ENCODE results near the gene CYB5D1.
A peak's percentile ranks its signal among the peaks of the same experiment; 100 is the strongest.
"Not testable (repeated sequence)": the region's sequence is repeated elsewhere in the genome, so short reads cannot be mapped to it uniquely, and the experiment has no call there.

Gene CYB5D1, protein sequence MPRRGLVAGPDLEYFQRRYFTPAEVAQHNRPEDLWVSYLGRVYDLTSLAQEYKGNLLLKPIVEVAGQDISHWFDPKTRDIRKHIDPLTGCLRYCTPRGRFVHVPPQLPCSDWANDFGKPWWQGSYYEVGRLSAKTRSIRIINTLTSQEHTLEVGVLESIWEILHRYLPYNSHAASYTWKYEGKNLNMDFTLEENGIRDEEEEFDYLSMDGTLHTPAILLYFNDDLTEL

DNA sequence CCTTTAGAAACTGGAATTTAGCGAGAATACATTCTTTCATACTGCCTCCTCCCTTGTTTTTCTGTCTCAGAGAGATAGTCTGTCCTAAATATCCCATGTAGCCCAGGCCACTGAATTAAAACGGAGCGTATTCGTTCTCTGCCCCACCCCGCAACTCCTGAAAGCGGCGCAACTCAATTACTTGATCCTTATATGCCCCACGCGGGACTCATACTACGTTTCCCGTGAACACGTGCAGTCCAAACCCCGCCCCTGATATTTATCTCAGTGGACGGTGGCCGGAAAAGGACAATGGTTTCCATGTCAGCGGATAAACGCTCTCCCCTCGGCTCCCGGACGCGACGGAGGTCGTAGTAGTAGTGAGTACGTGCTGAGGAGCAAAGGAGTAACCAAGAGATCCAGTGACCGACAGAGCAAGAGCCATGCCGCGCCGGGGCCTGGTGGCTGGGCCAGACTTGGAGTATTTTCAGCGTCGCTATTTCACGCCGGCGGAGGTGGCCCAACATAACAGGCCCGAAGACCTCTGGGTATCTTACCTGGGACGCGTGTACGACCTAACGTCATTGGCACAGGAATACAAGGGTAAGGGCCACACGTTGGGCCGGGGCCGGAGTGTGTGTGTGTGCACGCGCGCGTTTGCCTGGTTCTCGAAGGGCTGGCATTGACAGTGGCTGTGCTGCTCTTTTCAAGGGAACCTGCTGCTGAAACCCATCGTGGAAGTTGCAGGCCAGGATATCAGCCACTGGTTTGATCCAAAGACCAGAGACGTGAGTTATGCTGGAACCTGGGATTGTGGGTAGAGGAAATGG is at the start of gene CYB5D1:
CYB5D1 (plus strand) TSS at position 291 of the 809 bp plus-strand sequence; CDS start at position 423, 132 bp downstream.
- peak; percentile 77 for DNase-seq (ENCODE audit: low read depth)

DNA sequence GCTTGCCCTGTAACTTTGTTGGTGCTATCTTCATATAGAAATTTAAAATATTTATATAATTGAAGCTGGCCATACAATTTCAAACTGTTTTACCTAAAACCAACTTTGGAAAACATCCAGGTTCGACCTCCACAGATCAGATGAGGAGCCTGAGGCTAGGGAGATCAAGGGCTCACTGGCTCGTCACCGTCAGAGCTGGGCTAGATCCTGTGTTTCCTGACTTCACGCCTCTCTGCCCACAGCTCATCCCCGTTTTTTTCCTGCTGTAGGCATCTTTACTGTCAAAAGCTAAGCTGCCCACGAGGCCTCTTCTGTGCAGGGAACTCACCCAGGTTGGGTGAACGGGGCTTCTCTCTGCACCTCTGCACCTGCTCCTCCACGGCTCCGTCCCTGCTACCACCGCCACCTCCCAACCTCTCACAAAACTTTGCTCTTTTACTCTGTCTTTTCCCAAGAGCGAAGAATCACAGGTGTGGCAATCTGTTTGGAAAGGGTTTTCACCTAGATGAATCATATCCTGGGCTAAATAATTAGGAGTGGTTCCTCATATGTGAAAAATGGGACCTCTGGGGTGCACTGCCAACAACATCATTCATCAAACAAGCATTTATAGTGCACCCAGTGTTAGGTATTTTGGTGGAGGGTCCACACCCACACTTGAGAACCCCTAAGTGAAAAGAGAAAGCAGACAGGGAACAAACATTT is 48.6 kb upstream of the CYB5D1 start:
- DNase-seq (ENCODE audit: low read depth), result no peak

DNA sequence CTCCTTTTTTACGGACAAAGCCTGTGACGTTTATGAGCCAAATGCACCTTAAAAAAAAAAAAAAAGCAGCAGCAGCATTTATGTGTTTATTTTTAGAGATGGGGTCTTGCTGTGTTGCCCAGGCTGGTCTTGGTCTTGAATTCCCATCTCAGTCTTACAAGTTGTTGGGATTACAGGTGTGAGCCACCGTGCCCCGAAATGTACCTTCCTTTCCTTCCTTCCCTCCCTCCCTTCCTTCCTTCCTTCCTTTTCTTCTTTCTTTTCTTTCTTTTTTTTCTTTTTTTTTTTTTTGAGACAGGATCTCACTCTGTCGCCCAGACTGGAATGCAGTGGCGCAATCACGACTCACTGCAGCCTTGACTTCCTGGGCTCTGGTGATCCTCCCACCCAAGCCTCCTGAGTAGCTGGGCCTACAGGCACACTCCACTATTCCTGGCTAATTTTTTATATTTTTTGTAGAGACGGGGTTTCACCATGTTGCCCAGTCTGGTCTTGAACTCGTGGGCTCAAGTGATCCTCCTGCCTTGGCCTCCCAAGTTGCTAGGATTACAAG is 47.9 kb upstream of the CYB5D1 start:
- DNase-seq (ENCODE audit: low read depth), result not testable (repeated sequence)

DNA sequence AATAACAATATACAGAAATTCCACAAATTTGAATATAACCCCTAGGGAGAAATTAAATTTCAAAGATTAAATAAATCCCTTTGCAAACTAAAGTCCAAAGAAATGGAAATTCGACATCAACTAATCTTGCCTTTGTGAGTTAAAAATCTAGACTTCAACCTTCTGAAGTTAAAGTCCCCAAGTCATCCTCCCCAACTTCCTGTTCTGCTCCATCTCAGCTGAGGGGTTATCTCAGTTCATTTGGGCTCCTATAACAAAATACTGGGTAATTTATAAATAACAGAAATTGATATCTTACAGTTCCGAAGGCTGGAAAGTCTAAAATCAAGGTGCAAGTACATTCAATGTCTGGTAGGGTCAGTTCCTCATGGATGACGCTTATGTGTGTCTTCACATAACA is 46.6 kb upstream of the CYB5D1 start:
- DNase-seq (ENCODE audit: low read depth), result no peak

DNA sequence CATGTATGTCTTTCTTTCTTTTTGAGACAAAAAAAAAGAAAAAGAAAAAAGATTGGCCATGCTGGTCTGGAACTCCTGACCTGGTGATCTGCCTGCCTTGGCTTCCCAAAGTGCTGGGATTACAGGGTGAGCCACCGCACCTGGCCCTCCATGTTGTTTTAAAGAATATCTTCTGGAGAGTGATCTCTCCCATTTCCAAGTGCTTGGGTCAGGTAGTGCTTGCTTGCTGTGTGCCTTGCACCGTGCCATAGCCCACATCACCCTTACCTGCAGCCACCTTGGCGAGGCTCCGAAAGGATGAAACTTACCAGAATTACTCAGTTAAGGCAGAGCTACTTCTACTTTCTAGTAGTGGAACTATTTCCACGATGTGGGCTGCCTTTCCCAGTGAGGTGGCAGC is 42.8 kb upstream of the CYB5D1 start:
- DNase-seq (ENCODE audit: low read depth), result no peak

DNA sequence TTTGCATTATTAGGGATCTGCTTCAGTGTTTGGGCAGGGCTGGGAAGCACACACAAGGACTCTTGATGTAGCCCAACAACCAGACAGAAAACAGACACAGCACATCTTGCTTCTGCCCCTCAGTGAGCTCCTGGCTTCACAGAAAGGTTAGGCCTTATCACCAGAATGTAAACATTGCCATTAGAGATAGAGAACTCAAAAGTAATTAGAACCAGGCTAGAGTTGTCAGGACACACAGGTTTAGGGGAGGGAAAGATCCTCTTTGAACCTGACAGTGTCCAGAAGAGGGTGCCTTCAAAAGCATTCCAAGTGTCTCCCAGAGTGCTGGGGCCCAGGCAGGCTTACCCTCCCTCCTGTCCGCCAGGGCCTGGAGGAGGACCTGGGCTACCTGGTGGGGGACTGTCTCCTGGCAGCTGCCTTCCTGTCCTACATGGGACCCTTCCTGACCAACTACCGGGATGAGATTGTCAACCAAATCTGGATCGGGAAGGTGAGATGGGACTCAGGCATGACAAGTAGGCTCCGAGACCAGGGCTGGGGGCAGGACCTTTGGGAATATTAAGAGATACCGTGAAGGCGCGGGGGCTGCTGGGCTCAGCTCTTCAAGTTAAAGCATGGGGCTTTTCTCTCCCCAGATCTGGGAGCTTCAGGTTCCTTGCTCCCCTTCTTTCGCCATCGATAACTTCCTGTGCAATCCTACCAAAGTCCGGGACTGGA is 40.7 kb upstream of the CYB5D1 start:
- DNase-seq (ENCODE audit: low read depth), result no peak

DNA sequence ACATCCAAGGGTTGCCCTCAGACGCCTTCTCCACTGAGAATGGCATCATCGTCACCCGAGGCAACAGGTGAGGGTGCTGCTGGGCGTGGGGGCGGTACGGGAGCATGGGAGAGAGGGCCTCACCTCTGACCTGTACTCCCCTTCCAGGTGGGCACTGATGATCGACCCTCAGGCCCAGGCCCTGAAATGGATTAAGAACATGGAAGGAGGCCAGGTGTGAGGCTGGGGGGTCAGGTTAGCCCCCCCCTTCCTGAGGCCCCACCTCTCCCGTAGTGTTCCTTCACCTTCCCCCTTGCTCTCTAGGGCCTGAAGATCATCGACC is 40.2 kb upstream of the CYB5D1 start:
- DNase-seq (ENCODE audit: low read depth), result no peak

DNA sequence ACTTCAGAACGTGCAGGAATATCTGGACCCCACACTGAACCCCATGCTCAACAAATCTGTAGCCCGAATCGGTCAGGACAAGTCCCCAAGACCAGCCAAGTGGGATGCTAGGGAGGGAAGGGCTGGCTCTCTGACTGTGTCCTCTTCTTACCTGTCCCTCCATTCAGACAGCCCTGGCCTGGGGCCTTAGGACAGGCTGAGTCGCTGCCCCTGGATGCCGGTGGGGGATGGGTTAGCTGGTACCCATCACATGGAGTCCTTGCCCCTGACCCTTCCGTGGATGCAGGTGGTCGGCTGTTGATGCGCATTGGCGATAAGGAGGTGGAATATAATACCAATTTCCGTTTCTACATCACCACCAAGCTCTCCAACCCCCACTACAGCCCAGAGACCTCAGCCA is 39.8 kb upstream of the CYB5D1 start:
- no peak for DNase-seq (ENCODE audit: low read depth)

DNA sequence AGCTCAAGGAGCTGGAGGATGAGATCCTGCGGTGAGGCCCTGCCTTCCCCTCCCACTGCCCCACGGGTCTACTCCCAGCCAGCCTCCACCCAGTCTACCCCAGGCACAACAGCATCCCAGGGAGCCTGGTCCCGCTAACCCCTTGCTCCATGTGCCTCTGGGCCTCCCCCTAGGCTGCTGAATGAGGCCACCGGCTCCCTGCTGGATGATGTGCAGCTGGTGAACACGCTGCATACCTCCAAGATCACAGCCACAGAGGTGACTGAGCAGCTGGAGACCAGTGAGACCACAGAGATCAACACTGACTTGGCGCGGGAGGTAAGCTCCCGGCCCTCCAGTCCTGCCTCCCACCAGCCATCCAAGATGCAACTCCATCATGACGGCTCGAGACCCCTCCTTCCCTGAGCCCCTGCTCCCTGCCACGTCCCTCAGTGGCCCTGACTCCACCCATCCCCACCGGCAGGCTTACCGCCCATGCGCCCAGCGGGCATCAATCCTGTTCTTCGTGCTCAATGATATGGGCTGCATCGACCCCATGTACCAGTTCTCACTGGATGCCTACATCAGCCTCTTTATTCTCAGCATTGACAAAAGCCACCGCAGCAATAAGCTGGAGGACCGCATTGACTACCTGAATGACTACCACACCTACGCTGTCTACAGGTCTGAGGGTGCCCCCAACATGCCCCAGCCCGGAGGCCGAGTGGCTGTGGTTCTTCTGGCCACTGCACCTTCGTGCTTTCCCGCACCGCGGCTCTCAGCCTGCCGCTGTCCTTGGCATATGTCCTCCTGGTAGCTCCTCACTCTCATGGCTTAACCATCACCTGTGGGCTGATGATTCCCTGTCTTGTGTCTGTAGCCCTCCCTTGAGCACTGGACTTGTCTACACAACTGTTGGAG is 38.8 kb upstream of the CYB5D1 start:
- DNase-seq (ENCODE audit: low read depth), result no peak

DNA sequence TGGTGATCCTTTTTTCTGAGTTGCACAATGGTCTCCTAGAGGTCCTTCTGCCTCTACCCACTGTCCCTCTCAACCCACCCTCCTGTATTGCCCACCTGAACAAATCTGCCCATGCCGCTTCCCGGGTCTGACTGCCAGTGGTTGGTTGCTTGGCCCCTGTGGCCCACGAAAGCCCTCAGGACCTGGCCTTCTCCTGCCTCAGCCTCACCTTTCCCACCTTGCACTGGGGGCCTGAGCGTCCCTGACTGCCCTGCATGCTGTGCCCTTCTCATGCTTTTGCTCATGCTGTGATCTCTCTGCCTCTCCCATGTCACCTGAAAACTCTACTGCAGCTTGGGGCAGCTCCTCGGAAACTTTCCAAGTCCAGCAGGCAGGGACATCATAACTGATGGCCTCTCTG is 37.6 kb upstream of the CYB5D1 start:
- no peak for DNase-seq (ENCODE audit: low read depth)

DNA sequence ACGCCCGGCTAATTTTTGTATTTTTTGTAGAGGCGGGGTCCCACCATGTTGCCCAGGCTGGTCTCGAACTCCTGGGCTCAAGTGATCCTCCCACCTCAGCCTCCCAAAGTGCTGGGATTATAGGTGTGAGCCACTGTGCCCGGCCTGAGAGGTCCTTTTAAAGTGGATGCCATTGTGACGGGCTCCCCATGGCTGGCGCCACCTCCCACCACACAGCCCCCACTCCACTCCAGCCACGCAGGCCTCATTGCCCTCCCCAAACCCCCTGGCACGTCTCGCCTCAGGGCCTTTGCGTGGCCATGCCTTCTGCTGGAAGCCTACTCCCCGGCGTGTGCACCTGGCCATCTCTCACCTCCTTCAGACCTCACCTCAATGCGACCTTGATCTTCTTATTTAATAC is 35.7 kb upstream of the CYB5D1 start:
- DNase-seq (ENCODE audit: low read depth), result no peak

DNA sequence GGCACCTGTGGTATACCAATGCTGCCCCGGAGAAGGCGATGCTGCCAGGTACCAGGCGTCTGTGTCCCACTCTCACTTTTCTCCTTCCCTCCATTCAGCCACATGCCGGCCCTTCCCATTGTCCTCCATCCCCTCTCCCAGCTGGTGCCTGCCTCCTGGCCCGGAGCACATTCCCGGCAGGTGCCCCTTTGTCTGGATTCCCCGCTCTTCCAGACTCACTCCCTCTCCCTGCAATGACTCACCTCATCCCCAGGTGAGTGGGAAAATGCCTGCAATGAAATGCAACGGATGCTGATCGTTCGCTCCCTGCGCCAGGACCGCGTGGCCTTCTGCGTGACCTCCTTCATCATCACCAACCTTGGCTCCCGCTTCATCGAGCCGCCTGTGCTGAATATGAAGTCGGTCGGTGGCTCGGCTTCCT is 34.2 kb upstream of the CYB5D1 start:
- DNase-seq (ENCODE audit: low read depth), result no peak

DNA sequence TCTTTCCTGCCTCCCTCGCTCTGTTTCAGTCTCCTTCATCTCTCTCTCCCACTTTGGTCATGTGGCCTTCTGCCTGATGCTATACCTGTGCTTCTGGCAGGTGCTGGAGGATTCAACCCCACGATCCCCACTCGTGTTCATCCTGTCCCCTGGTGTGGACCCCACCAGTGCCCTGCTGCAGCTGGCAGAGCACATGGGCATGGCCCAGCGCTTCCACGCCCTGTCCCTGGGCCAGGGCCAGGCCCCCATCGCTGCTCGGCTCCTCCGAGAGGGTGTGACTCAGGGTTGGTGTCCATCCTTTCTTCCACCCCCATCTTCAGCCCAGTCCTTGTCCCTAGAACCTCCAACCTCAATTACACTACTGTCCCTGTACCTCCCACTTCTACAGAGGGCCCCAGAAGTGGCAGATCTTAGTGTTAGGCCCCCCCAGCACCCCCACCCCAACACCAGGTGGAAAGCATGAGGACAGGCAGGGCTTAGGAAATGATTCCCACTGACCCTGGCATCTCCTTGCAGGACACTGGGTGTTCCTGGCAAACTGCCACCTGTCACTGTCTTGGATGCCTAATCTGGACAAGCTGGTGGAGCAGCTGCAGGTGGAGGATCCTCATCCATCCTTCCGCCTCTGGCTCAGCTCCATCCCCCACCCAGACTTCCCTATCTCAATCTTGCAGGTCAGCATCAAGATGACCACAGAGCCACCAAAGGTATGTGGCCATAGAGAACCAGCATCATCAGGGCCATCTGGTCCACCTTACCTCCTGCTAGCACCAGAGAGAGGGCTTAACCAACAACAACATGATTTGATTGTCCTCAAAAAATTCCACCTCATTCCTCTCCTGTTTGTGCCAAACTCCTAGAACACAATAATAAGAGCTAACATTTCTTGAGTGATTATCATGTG is 33.5 kb upstream of the CYB5D1 start:
- DNase-seq (ENCODE audit: low read depth), result no peak

DNA sequence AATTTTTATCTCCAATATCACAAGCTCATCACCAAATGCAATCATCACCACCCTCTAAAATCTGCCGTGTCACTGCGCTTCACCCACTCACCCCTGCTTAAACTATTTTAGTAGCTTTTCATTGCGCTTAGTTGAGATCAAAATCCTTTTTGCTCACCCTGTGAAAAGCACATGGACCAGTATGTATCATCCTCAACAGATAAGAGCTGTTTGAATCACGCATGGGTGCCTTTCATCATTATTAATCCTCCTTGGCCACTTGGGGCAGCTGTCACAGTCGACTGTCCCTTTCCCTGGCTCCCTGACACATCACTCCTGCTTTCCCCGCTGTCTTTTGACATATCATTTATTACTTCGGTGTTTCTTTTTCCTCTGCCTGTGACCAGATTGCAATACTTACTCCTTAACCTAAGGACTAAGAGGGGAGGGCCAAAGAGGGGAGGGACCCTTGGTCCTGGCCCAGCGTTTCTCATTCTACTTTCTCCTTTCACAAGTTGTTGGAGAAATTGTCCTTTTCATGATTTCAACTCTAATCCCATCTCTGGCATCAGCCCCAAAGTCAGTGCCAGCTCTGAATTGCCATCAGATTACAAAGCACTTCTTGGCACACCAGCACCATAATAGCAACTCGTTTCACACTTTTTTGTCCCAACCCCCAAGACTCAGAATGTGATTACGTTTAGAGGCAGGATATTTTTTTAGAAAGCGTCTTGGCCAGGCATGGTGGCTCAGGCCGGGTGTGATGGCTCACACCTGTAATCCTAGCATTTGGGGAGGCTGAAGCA is 32.4 kb upstream of the CYB5D1 start:
- DNase-seq (ENCODE audit: low read depth), result no peak

DNA sequence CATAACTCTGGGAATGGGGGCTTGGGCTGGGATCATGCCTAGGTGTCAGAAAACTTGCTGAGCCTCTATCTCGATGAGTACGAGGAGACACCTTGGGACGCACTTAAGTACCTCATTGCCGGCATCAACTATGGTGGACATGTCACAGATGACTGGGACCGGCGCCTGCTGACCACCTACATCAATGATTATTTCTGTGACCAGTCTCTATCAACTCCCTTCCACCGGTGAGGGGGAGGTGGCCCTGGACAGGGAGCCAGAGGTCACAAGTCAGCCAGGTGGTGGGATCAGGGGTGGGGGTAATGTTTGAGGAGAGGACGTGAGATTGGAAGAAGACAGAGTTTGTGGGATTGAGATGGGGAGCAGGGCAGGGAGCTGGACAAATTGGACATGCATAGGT is 27.2 kb upstream of the CYB5D1 start:
- no peak for DNase-seq (ENCODE audit: low read depth)

DNA sequence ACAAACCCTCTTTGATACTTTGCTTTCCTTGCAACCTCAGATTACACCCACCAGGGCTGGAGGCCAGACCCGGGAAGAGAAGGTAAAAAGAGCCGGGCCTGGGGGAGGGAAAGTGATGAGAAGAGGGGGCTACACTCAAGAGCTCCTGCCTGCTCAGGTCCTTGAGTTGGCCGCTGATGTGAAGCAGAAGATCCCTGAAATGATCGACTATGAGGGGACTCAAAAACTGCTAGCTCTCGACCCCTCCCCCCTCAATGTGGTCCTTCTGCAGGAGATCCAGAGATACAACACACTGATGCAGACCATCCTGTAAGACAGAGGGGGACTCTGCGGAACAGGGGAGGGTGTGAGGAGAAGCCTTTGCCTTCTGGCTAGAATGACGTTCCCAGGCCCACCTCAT is 26.6 kb upstream of the CYB5D1 start:
- no peak for DNase-seq (ENCODE audit: low read depth)

DNA sequence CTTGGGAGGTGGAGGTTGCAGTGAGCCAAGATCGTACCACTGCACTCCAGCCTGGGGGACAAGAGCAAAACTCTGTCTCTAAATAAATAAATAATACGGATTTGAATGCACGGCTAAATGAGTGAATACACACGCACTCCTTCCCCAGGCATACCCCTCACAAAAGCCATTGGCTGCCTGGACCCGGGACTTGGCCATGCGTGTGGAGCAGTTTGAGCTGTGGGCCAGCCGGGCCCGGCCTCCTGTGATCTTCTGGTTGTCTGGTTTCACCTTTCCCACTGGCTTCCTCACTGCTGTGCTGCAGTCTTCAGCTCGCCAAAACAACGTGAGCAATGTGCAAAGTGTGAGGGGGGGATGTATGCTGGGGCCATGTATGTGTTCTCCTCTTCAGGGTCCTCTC is 25.4 kb upstream of the CYB5D1 start:
- no peak for DNase-seq (ENCODE audit: low read depth)

DNA sequence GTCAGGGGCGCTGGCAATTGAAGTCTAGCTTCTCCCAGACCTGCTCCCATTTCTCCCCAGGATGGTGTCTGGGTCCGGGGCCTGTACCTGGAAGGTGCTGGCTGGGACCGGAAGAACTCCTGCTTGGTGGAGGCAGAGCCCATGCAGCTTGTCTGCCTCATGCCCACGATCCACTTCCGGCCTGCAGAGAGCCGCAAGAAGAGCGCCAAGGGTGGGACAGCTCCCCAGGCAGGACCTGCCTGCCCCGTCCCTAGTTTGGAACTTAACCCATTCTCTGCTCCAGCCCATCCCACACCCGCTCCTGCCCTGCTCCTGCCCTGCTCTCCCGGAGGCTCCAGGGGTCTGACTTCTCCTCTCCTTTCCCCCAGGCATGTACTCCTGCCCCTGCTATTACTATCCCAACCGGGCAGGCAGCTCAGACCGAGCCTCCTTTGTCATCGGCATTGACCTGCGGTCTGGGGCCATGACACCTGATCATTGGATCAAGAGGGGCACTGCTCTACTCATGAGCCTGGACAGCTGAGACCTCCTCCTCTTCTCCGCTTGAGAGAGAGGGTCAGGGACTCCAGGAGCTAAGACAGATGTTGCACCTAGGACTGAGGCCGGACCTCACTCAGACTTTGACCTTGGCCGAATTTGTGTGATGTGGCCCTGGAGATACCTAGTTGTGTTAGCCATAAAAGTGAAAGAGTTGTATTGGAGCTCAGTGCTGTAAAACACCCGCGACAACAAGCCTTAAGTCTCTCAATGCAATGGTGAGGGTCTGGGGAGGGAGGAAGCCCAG is 24.6 kb upstream of the CYB5D1 start:
- DNase-seq (ENCODE audit: low read depth), result no peak
